SU-DHL-6 (cell line): ENCODE data around the gene ZNF322.

Experiments
- H2AFZ ChIP-seq: fragments of 200-600 bp; sonication (generic); 2 replicates; pipeline ENCODE4 v1.6.1; 2014; ENCODE audit warnings: low read depth, mild to moderate bottlenecking, moderate library complexity, mixed read lengths, antibody characterized with exemption, low read length; ENCODE audit not compliant: severe bottlenecking
- H3F3A ChIP-seq: fragments of 200-600 bp; shearing (Covaris generic); 2 replicates; pipeline ENCODE4 v1.6.0; 2016; ENCODE audit warnings: antibody characterized with exemption, mild to moderate bottlenecking; ENCODE audit not compliant: insufficient read depth
- H3K27ac ChIP-seq: fragments of 200-600 bp; sonication (generic); 2 replicates; pipeline ENCODE4 v1.5.1; 2016; ENCODE audit warnings: low read depth, mild to moderate bottlenecking, low read length, moderate library complexity, mixed read lengths
- H3K27me3 ChIP-seq: fragments of 200-600 bp; sonication (generic), shearing (Covaris generic); 2 replicates; pipeline ENCODE4 v1.6.0; 2014; ENCODE audit warnings: mild to moderate bottlenecking, low read length
- H3K36me3 ChIP-seq: fragments of 200-600 bp; sonication (generic); 2 replicates; pipeline ENCODE4 v1.6.1; 2014; ENCODE audit warnings: mild to moderate bottlenecking, low read length, mixed read lengths
- H3K4me2 ChIP-seq: fragments of 300-600, 200-600 bp; shearing (Covaris generic), sonication (generic); 2 replicates; pipeline ENCODE4 v1.6.0; 2014; ENCODE audit warnings: low read length, low read depth, mild to moderate bottlenecking; ENCODE audit not compliant: poor library complexity, severe bottlenecking
- H3K4me3 ChIP-seq: fragments of 200-600 bp; sonication (generic); 2 replicates; pipeline ENCODE4 v1.5.1; 2014; ENCODE audit warnings: antibody characterized with exemption, low read length, mild to moderate bottlenecking, mixed read lengths; ENCODE audit not compliant: insufficient read depth, poor library complexity, severe bottlenecking
- H3K79me2 ChIP-seq: fragments of 200-600 bp; sonication (generic); 2 replicates; pipeline ENCODE4 v1.6.1; 2014; ENCODE audit warnings: mild to moderate bottlenecking, low read length, moderate library complexity; ENCODE audit not compliant: insufficient read depth
- H3K9ac ChIP-seq: fragments of 200-600 bp; sonication (generic); 2 replicates; pipeline ENCODE4 v1.7.0; 2014; ENCODE audit warnings: mild to moderate bottlenecking, low read length
- H3K9me2 ChIP-seq: fragments of 200-600 bp; sonication (generic); replicated peaks from 2 replicates; pipeline ENCODE4 v1.6.1; 2014; ENCODE audit warnings: low read length; ENCODE audit not compliant: insufficient read depth
- H3K9me3 ChIP-seq: fragments of 200-600 bp; sonication (generic); 2 replicates; pipeline ENCODE4 v1.6.1; 2014; ENCODE audit warnings: low read length, mixed read lengths; ENCODE audit not compliant: insufficient read depth
- H4K20me1 ChIP-seq: fragments of 200-600 bp; sonication (generic); 2 replicates; pipeline ENCODE4 v1.6.1; 2014; ENCODE audit warnings: low read depth, mild to moderate bottlenecking, antibody characterized with exemption, low read length, moderate library complexity, mixed read lengths
- CTCF ChIP-seq: fragments of 200-600 bp; sonication (generic); IDR thresholded peaks from one replicate; pipeline ENCODE4 v1.5.1; 2017; ENCODE audit warnings: antibody characterized with exemption, mild to moderate bottlenecking, low read length, moderate library complexity; ENCODE audit not compliant: insufficient read depth, poor library complexity, severe bottlenecking
- EZH2phosphoT487 ChIP-seq: fragments of 200-600 bp; sonication (generic), shearing (Covaris generic); conservative IDR thresholded peaks from 2 replicates; pipeline ENCODE4 v1.6.1; 2018; ENCODE audit warnings: mild to moderate bottlenecking, antibody characterized with exemption, low read length, moderate library complexity, mixed read lengths

The ZNF322 gene

GRCh38 chr6:26657256-26657655 is 2.3 kb downstream of the ZNF322 start:
- Histone ChIP-seq H3K36me3 (peaks cover 41% of the 10 kb centered on the region), H3K27ac (no peak overlapping the region), H3K9ac (no peak overlapping the region), H3K9me3 (no peaks in the 10 kb centered on the region), H3K4me2 (peak overlapping the region; percentile 99), H3F3A (no peaks in the 10 kb centered on the region), H3K9me2 (no peaks in the 10 kb centered on the region), H3K79me2 (peaks cover 20% of the 10 kb centered on the region), H4K20me1 (no peaks in the 10 kb centered on the region; the same call in 1 of the 2 replicates), H3K27me3 (no peaks in the 10 kb centered on the region), H3K4me3 (no peak overlapping the region), H2AFZ (no peak overlapping the region)
- TF ChIP-seq CTCF (no peak), EZH2phosphoT487 (no peak)

- Histone ChIP-seq H3K9me3 (peaks cover 16% of the 10 kb centered on the region; the same call in 1 of the 2 replicates), H2AFZ (no peak overlapping the region), H3K4me2 (no peak overlapping the region), H4K20me1 (no peaks in the 10 kb centered on the region; the same call in 1 of the 2 replicates), H3K27me3 (no peaks in the 10 kb centered on the region), H3K9me2 (no peaks in the 10 kb centered on the region), H3K4me3 (no peak overlapping the region), H3F3A (no peaks in the 10 kb centered on the region), H3K79me2 (peaks cover 39% of the 10 kb centered on the region), H3K9ac (no peak overlapping the region), H3K36me3 (peaks cover 76% of the 10 kb centered on the region), H3K27ac (no peak overlapping the region)
- TF ChIP-seq CTCF, result no peak
- TF ChIP-seq EZH2phosphoT487, result no peak
Measured at GRCh38 chr6:26653007-26653406, 6.5 kb downstream of the ZNF322 start.

- TF ChIP-seq EZH2phosphoT487, result no peak
- TF ChIP-seq CTCF, result no peak
- no peak overlapping the region for H3K4me2 ChIP-seq
- H3K9ac ChIP-seq, result no peak overlapping the region
- no peaks in the 10 kb centered on the region for H3K9me2 ChIP-seq
- H3K27ac ChIP-seq, result no peak overlapping the region
- H3K4me3 ChIP-seq, result no peak overlapping the region
- no peak overlapping the region for H2AFZ ChIP-seq
- no peaks in the 10 kb centered on the region for H3F3A ChIP-seq
- no peaks in the 10 kb centered on the region; the same call in 1 of the 2 replicates for H4K20me1 ChIP-seq
- H3K9me3 ChIP-seq, result peaks cover 16% of the 10 kb centered on the region; the same call in 1 of the 2 replicates
- H3K79me2 ChIP-seq, result peaks cover 48% of the 10 kb centered on the region
- H3K27me3 ChIP-seq, result no peaks in the 10 kb centered on the region
- peaks cover 85% of the 10 kb centered on the region for H3K36me3 ChIP-seq
Measured at GRCh38 chr6:26651133-26651781, 8.3 kb downstream of the ZNF322 start.
